ENCODE data around the gene LCE3E.

DNA sequence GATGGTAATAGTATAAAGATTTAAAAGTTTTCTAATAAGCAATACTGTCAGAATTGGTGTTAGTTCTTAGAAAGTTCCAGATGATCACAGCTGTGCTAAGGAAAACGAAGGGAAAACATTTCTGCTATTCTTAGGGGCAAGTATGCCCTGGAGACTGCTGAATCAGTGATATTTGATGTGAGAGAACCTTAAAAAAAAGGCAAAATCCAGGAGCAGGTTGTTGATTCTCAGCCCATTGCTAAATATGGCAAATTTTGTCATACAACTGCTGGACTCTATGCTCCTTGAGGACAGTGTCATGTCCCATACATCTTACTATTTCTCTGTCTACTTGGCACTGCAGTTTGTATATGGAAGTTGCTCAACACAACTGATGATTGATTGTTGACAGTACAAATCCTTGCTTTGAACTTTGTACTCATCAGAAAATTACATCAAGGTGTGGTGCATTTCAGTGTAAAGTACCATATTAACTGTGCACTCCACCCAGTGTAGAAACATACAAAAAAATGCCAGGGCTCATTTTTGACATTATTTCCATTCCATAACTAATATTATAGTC lies 41.4 kb downstream of the LCE3E start:
- TF ChIP-seq RAD21 (IDR thresholded peaks at IDR 0.05; ENCODE audit: low read depth) (no peak), TEAD4 (IDR thresholded peaks at IDR 0.05) (no peak), CEBPB (IDR thresholded peaks at IDR 0.05) (no peak), NFIC (IDR thresholded peaks at IDR 0.05) (no peak), TAF1 (IDR thresholded peaks at IDR 0.05; ENCODE audit: low read depth) (no peak)

Data from Ishikawa (cell line).